WERI-Rb-1 (cell line): ENCODE results near the gene PRSS21.

Experiments
- DNase-seq: peaks from one replicate; pipeline ENCODE4 v3.0.0-alpha.2; 2020
- H3K27ac ChIP-seq: fragments of 250-450 bp; sonication (Bioruptor Pico); 2 replicates; pipeline ENCODE4 v1.5.1; 2020; ENCODE audit warnings: mild to moderate bottlenecking, moderate library complexity
- H3K27me3 ChIP-seq: fragments of 250-450 bp; sonication (Bioruptor Pico); 2 replicates; pipeline ENCODE4 v1.5.1; 2021; ENCODE audit warnings: mild to moderate bottlenecking, low read depth, moderate library complexity; ENCODE audit not compliant: insufficient read depth, severe bottlenecking
- H3K36me3 ChIP-seq: fragments of 250-450 bp; sonication (Bioruptor Pico); 2 replicates; pipeline ENCODE4 v1.5.1; 2020; ENCODE audit warnings: mild to moderate bottlenecking, moderate library complexity
- H3K4me3 ChIP-seq: 2 replicates; pipeline ENCODE4 v1.5.1; 2011; ENCODE audit warnings: low read depth, mild to moderate bottlenecking, control low read depth, low read length
- H3K9me3 ChIP-seq: fragments of 250-450 bp; sonication (Bioruptor Pico); 2 replicates; pipeline ENCODE4 v1.5.1; 2021; ENCODE audit warnings: mild to moderate bottlenecking, moderate library complexity; ENCODE audit not compliant: severe bottlenecking
- CTCF ChIP-seq: IDR thresholded peaks from 2 replicates; pipeline ENCODE4 v1.5.1; 2011; ENCODE audit warnings: low read depth, mild to moderate bottlenecking, control low read depth, inconsistent platforms, low read length

The PRSS21 gene

DNA sequence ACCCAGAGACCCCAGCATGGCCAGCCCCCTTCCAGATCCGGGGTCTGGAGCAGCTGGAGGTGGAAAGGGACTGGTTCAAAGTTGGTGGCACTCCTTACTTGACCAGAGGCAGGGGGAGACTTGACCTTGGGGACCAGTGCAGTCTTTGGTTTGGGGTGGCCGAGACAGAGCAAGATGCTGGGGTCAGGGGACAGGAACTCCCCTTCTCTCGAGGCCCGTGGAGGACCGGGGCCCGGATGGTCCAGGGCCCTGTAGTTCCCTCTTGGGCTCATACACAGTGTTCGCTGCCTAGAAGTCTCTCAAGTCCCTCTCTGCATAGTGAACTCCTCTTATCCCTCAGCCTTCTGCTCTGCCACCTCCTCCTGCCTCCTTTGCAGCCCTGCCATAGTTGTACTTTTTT is 29.1 kb upstream of the PRSS21 start:
- Histone ChIP-seq H3K27ac (no peak overlapping the region), H3K27me3 (no peaks in the 10 kb centered on the region), H3K36me3 (no peaks in the 10 kb centered on the region), H3K9me3 (no peaks in the 10 kb centered on the region), H3K4me3 (no peak overlapping the region)
- TF ChIP-seq CTCF: no peak
- no peak for DNase-seq

DNA sequence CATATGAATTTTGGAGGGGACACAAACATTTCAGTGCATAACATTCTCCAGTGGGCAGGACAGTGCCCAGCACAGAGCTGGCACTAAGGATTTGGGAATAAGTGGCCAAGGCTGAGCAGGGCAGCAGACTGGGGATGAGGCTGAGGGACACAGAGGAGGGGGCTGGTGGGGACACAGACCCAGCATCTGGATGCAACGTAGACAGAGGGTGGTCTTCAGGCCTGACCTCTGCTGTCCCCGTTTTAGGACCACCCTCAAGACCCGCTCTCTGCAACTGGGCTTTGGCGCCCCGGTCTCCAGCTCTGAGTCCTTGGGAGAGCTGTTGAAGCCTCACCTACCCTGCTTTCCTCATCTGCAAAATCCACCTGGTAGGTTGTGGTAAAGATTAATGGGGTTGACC is 26.4 kb upstream of the PRSS21 start:
- Histone ChIP-seq H3K36me3 (no peaks in the 10 kb centered on the region), H3K27ac (no peak overlapping the region), H3K4me3 (no peak overlapping the region), H3K27me3 (no peaks in the 10 kb centered on the region), H3K9me3 (no peaks in the 10 kb centered on the region)
- TF ChIP-seq CTCF: no peak
- DNase-seq: peak; percentile 3

GRCh38 chr16:2791174-2791573 is 25.9 kb upstream of the PRSS21 start:
- H3K27ac ChIP-seq: no peak overlapping the region
- DNase-seq: no peak
- no peaks in the 10 kb centered on the region for H3K9me3 ChIP-seq
- no peaks in the 10 kb centered on the region for H3K27me3 ChIP-seq
- no peak overlapping the region for H3K4me3 ChIP-seq
- TF ChIP-seq CTCF: no peak
- no peaks in the 10 kb centered on the region for H3K36me3 ChIP-seq

DNA sequence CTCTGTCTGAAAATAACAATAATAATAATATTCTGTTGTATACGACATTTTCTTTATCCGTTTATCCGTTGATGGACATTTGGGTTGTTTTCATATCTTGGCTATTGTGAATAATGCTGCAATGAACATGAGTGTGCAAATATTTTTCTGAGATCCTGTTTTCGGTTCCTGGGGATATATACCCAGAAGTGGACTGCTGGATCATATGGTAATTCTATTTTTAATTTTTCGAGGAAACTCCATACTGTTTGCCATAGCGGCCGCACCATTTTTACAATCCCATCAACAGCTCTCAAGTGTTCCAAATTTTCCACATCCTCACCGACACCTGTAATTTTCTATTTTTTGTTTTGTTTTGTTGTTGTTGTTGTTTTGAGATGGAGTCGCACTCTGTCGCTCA is 24.1 kb upstream of the PRSS21 start:
- no peaks in the 10 kb centered on the region for H3K27me3 ChIP-seq

DNA sequence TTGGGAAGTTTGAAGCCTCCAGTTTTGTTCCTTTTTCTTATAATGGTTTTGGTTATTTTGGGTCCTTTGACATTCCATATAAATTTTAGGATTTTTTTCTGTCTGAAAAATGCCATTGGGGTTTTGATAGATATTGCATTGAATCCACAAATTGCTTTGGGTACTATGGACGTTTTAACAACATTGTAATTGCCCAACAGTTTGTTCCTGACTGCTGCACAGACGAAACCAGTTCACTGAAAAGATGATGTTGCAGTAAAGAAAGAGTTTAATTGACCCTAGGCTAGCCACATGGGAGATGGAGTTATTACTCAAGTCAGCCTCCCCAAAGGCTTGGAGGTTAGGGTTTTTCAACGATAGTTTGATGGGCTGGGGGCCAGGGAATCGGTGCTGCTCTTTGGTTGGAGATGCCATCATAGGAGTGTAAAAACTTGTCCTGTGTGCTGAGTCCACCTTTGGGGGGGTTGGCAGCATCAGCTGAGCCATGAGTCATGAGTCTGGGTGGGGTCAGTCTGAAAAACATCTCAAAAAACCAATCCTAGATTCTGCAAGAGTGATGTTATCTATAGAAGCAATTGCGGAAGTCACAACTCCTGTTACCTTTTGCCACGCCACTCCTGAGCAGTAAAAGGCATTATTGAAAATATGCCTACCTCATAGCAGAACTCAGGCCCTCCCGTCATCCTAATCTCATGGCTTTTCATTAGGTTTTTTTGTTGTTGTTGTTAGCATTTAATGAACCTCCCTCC is 21.5 kb upstream of the PRSS21 start:
- H3K9me3 ChIP-seq: no peaks in the 10 kb centered on the region
- H3K36me3 ChIP-seq: no peaks in the 10 kb centered on the region

More for the DNA sequence above, 24.1 kb upstream of the PRSS21 start:
- TF ChIP-seq CTCF: no peak
- no peak overlapping the region for H3K27ac ChIP-seq
- H3K9me3 ChIP-seq: no peaks in the 10 kb centered on the region
- no peaks in the 10 kb centered on the region for H3K36me3 ChIP-seq
- H3K4me3 ChIP-seq: no peak overlapping the region
- DNase-seq: no peak

More for the DNA sequence above, 21.5 kb upstream of the PRSS21 start:
- Histone ChIP-seq H3K4me3 (no peak overlapping the region), H3K27ac (no peak overlapping the region), H3K27me3 (no peaks in the 10 kb centered on the region)
- no peak for DNase-seq
- TF ChIP-seq CTCF: no peak
